Globus pallidus (tissue), 1 donor: ENCODE results near the gene AKAP4.
A peak's percentile ranks its signal among the peaks of the same experiment; 100 is the strongest.

Experiments used
- DNase-seq: peaks from one replicate; pipeline ENCODE4 v3.0.0-alpha.2; 2015; ENCODE audit warnings: low spot score

The AKAP4 gene

GRCh38 chrX:50200907-50201306 is at the start of gene AKAP4:
Gene AKAP4, minus strand, starts transcription at chrX:50201007. Its CDS starts 118 bp downstream, at chrX:50200889.
- DNase-seq, result no peak

- no peak for DNase-seq
Observed at GRCh38 chrX:50211510-50211909, 10.7 kb upstream of the AKAP4 start.

- no peak for DNase-seq
Observed at GRCh38 chrX:50206753-50207152, 5.9 kb upstream of the AKAP4 start.

GRCh38 chrX:50204364-50204899 is 3.6 kb upstream of the AKAP4 start, which contains the start of gene CCNB3:
Gene CCNB3, plus strand, starts transcription at chrX:50204765. Its CDS starts 80,399 bp downstream, at chrX:50285164.
- peak; percentile 68 for DNase-seq

GRCh38 chrX:50202539-50202938 is 1.7 kb upstream of the AKAP4 start:
- DNase-seq, result no peak

- no peak for DNase-seq
Observed at GRCh38 chrX:50198348-50198747, 2.5 kb downstream of the AKAP4 start.

GRCh38 chrX:50188859-50189600 is 11.8 kb downstream of the AKAP4 start:
- DNase-seq, result no peak

GRCh38 chrX:50183891-50184290 is 16.9 kb downstream of the AKAP4 start:
- DNase-seq, result no peak

GRCh38 chrX:50180073-50180940 is 20.5 kb downstream of the AKAP4 start:
- DNase-seq, result peak; percentile 8

- no peak for DNase-seq
Observed at GRCh38 chrX:50169717-50170116, 31.1 kb downstream of the AKAP4 start.

GRCh38 chrX:50168241-50168687 is 32.5 kb downstream of the AKAP4 start:
- DNase-seq, result no peak

- no peak for DNase-seq
Observed at GRCh38 chrX:50167366-50167765, 33.4 kb downstream of the AKAP4 start.

- no peak for DNase-seq
Observed at GRCh38 chrX:50165727-50166126, 35.1 kb downstream of the AKAP4 start.

GRCh38 chrX:50161127-50161526 is 39.7 kb downstream of the AKAP4 start:
- no peak for DNase-seq

- DNase-seq, result no peak
Observed at GRCh38 chrX:50158593-50158992, 42.2 kb downstream of the AKAP4 start.

- DNase-seq, result no peak
Observed at GRCh38 chrX:50157545-50158135, 43.2 kb downstream of the AKAP4 start.

- no peak for DNase-seq
Observed at GRCh38 chrX:50154429-50154828, 46.4 kb downstream of the AKAP4 start.

GRCh38 chrX:50152456-50152855 is 48.4 kb downstream of the AKAP4 start:
- no peak for DNase-seq

- DNase-seq, result no peak
Observed at GRCh38 chrX:50147972-50148371, 52.8 kb downstream of the AKAP4 start.
